NCI-H146 treated with DMSO at 0.1 percent for 48 hours (cell line): ENCODE measurements around the gene HTR2A.
"Not testable (repeated sequence)": the region's sequence is repeated elsewhere in the genome, so short reads cannot be mapped to it uniquely, and the experiment has no call there.

Experiments
- DNase-seq: peaks from one replicate; lab custom pipeline; 2025; ENCODE audit not compliant: unreplicated experiment; lab: John Stamatoyannopoulos, UW

Gene HTR2A

GRCh38 chr13:46812301-46812797, 84.5 kb downstream of the HTR2A start:
- no peak for DNase-seq

DNA sequence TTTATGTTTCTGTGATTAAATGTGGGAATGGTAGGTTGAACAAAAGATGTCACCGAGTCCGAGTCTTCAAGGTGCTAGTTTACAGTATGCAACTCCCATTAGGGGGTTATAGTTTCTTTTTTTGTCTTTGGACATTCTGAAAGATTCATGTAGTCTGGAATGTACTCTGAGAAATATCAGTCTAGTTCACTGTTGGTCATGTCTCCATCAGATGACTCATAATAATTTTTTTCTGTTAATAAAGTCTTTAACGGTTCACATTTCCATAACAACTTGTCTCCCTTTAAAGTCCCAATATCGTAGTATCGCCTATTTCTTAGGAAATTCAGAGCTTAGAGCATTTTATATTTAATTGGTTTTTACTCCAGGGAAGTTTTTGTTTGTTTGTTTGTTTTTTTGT, 86.4 kb downstream of the HTR2A start:
- no peak for DNase-seq

DNA sequence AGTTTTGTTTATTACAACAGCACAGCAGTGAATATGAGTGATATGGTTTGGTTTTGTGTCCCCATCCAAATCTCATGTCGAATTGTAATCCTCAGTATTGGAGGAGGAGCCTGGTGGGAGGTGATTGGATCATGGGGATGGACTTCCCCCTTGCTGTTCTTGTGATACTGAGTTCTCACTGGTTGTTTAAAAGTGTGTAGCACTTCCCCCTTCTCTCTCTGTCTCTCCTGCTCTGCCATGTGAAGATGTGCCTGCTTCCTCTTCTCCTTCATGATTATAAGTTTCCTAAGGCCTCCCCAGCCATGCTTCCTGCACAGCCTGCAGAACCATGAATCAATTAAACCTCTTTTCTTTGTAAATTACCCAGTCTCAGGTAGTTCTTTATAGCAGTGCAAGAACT, 91.9 kb downstream of the HTR2A start:
- DNase-seq: not testable (repeated sequence)

GRCh38 chr13:46804391-46804815, 92.5 kb downstream of the HTR2A start:
- no peak for DNase-seq

DNA sequence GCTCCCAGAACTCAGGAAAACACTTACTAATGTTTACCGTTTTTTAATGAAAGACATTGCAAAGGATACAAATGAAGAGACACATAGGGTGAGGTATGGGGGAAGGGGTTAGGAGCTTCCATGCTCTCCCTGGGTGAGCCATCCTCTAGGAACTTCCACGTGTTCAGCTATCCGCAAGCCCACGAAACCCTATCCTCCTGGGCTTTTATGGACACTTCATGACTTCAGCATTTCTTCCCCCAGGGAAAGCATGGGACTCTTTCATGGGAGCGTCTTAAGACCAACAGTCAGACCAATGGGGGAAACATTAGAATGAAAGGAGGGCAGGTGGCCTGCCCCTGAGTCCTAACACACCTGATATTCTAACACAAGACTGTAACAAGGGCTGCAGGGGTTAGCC, 93.3 kb downstream of the HTR2A start:
- no peak for DNase-seq

- DNase-seq: no peak
Observed at GRCh38 chr13:46801858-46802257, 95.0 kb downstream of the HTR2A start.

GRCh38 chr13:46799139-46799538, 97.7 kb downstream of the HTR2A start:
- DNase-seq: no peak

DNA sequence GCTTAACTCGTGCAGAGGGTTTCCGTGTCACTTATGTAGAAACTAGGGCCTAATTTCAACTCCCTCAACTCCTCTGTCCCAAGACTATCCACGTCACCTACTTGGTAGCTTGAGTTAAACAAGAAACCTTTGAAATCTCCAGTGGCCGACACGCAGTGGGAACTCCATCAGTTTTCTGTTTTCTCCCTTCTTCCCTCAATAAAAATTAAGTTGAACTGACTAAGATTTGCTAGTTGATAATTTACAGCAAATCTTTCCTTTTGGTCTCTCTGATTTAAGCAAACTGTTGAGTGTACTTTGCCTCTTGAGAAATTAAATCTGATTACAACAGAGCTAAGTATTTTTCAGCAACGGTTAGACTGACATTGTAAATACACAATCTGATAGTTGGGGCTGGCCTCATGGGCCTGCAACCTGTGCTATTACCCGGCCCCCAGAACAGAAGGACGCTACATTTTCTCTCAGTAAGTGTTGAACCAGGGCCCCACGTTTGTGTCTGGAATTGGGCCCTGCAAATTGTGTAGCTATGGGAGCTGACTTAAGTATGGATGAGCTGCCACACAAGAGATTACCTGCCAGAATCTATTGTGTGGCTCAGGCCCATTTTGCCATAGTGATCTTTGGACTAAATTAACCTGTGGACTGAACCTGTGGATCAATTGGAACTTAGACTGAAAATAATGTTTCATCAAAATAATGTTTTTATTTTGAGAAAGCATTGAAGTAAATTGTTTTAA, 99.2 kb downstream of the HTR2A start:
- no peak for DNase-seq

GRCh38 chr13:46796515-46797474, 100.1 kb downstream of the HTR2A start, which contains the start of gene ESD:
TSS of gene ESD (minus strand) at chr13:46797161. CDS start at chr13:46791413, 5,748 bp downstream.
- peak; percentile 90 for DNase-seq

GRCh38 chr13:46796129-46796514, 100.7 kb downstream of the HTR2A start:
- no peak for DNase-seq

- DNase-seq: no peak
Observed at GRCh38 chr13:46795321-46795720, 101.5 kb downstream of the HTR2A start.

GRCh38 chr13:46783504-46783903, 113.3 kb downstream of the HTR2A start:
- no peak for DNase-seq

DNA sequence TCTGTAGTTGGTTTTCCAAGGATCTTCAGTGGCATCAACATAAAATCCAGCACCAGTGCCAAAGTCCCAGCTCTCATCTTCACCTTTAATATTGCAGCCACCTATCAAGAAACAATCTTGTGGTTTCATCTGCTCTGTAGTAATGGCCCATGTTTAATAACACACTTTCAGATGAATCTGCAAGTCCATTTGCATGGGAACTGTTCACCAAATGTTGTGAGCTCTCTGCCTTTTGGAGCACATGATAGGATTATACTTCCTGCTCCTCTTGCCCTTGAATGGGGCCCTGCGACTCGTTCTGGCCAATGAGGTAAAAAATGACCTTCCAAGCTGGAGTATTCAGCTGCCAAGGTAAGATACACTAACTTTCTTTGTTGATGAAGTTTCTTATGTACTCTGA, 114.2 kb downstream of the HTR2A start:
- no peak for DNase-seq

GRCh38 chr13:46782066-46782465, 114.8 kb downstream of the HTR2A start:
- DNase-seq: no peak
